ENCODE results near the gene ZBTB16.

DNA sequence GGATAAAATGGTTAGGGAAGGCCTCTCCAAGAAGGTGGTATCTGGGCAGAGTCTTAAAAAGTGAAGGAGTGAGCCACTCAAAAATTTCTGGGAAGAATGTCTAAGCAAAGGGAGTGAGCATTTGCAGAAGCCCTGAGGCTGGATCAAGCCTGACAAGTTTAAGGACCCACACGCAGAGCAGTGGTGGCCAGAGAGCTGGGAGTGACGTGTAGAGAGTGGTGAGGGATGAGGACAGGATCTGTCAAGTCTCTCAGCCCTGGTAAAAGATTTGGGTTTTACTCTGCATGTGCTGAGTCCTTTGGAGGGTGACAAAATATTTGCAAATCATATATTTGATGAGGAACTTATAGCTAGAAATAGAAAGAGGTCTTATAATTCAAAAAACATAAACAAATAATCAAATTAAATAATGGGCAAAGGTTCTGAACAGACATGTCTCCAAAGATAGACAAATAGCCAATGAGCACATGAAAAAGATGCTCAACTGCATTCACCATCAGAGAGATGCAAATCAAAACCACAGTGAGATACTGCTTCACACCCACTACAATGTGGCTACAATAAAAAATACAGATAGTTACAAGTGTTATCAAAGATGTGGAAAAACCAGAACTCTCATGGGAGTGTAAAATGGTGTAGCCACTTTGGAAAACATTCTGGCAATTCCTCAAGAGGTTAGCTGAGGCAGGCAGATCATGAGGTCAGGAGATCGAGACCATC, 129.5 kb downstream of the ZBTB16 start:
- TF ChIP-seq, protein P1, sequence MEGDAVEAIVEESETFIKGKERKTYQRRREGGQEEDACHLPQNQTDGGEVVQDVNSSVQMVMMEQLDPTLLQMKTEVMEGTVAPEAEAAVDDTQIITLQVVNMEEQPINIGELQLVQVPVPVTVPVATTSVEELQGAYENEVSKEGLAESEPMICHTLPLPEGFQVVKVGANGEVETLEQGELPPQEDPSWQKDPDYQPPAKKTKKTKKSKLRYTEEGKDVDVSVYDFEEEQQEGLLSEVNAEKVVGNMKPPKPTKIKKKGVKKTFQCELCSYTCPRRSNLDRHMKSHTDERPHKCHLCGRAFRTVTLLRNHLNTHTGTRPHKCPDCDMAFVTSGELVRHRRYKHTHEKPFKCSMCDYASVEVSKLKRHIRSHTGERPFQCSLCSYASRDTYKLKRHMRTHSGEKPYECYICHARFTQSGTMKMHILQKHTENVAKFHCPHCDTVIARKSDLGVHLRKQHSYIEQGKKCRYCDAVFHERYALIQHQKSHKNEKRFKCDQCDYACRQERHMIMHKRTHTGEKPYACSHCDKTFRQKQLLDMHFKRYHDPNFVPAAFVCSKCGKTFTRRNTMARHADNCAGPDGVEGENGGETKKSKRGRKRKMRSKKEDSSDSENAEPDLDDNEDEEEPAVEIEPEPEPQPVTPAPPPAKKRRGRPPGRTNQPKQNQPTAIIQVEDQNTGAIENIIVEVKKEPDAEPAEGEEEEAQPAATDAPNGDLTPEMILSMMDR (conservative IDR thresholded peaks at IDR 0.05; ENCODE audit: low read depth, low read length), result no peak
- no peak for TF ChIP-seq SMC3 (IDR thresholded peaks at IDR 0.05; ENCODE audit: low read depth, low read length)
- TF ChIP-seq POLR2A (IDR thresholded peaks at IDR 0.05; ENCODE audit: low read depth, low read length), result no peak
- no peak for TF ChIP-seq BHLHE40 (IDR thresholded peaks at IDR 0.05; ENCODE audit: low read depth, low read length)
- TF ChIP-seq RAD21 (IDR thresholded peaks at IDR 0.05; ENCODE audit: low read length), result no peak
- no peak for TF ChIP-seq MXI1 (IDR thresholded peaks at IDR 0.05; ENCODE audit: borderline replicate concordance, low read depth, low read length)
- TF ChIP-seq MAZ (IDR thresholded peaks at IDR 0.05; ENCODE audit: borderline replicate concordance, low read depth, low read length), result no peak
- TF ChIP-seq, protein P2, sequence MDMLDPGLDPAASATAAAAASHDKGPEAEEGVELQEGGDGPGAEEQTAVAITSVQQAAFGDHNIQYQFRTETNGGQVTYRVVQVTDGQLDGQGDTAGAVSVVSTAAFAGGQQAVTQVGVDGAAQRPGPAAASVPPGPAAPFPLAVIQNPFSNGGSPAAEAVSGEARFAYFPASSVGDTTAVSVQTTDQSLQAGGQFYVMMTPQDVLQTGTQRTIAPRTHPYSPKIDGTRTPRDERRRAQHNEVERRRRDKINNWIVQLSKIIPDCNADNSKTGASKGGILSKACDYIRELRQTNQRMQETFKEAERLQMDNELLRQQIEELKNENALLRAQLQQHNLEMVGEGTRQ (IDR thresholded peaks at IDR 0.05; ENCODE audit: low read depth, low read length), result no peak
- TF ChIP-seq CEBPB (IDR thresholded peaks at IDR 0.05; ENCODE audit: low read depth, low read length), result no peak
- no peak for TF ChIP-seq CHD1 (IDR thresholded peaks at IDR 0.05; ENCODE audit: low read depth, low read length)
- no peak for TF ChIP-seq RFX5 (IDR thresholded peaks at IDR 0.05; ENCODE audit: low read depth, low read length)
- TF ChIP-seq MAFK (IDR thresholded peaks at IDR 0.05; ENCODE audit: low read depth, low read length), result no peak

Data from IMR-90 (cell line).